GM03348 (cell line): ENCODE measurements around the gene ACOD1.
"Not testable (repeated sequence)": the region's sequence is repeated elsewhere in the genome, so short reads cannot be mapped to it uniquely, and the experiment has no call there.

ENCODE experiments used
- DNase-seq: peaks from one replicate; pipeline ENCODE4 v3.0.0; 2012; ENCODE audit warnings: low spot score

The ACOD1 gene

DNA sequence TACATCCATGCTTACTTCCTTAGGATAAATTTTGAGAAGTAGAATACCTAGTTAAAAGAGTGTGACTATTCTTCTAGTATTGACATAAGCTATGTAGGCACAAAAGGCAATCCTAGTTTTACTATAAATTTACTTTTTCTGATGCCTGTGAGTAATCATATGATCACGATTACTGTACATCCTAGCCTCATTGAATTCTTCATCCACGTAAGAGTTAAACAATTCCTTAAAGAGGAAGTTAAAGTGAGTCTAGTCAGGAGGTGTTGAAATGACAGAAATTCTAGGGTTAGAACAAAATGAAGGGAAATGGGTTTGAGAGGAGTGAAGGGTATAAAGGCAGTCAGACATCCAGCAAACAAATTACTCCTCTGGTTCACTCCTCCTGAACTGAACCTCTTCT is at the start of gene ACOD1:
TSS of gene ACOD1 (plus strand) at position 363 of the 400 bp plus-strand sequence. CDS start 48 bp downstream, outside the sequence.
- no peak for DNase-seq

DNA sequence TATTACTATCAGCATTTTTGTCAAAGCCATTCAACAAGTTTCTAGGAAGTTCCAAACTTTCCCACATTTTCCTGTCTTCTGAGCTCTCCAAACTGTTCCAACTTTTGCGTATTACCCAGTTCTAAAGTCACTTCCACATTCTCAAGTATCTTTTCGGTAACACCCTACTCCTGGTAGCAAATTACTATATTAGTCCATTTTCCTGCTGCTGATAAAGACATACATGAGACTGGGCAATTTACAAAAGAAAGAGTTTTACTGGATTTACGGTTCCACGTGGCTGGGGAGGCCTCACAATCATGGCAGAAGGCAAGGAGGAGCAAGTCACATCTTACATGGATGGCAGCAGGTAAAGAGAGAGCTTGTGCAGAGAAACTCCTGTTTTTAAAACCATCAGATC is 49.2 kb upstream of the ACOD1 start:
- DNase-seq, result not testable (repeated sequence)

DNA sequence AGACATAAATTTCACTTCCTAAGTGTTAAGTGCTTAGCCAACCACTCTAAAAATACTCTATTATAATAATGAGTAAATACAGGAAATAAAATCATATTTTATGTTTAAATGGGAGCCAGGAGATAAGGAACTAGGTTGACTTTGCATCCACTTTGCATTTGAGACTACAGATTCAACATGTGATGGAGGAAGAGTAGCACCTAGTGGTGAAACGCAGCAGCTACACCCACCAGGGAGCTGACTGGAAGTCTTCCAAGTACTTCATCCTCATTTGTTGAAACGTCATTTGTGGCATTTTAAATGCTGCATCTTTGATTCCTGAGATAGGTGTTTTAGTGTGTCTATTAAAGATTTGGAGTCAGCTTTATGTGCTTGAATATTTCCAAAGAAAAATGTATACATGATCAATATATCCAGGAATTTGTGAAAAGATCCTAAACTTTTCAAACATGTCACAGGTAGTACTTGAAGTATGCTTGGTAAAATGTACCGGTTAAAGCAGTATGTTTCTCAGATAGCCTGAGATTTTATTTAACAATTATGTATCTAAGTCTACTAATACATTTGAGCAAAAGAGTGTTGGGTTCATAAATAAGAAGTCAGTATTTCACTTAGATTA is 44.7 kb upstream of the ACOD1 start:
- peak; percentile 81 for DNase-seq

DNA sequence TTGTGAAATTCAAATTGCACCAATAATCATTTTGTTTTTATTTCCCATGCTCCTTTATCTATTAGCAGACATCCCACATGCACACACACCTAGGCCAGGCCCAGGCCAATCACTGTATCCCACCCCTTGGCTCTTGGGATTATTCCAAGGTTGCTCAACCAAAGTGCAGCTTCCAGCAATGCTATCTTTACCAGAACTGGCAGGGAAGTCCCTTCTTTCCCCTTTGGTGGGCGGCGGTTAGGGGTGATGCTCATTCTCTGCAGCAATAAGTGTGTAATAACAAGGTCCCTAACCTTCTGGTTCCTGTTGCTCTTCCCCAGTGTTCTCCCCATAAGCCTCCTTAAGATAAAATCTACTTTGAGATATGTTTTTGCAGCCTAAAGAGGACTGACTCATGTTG is 43.8 kb upstream of the ACOD1 start:
- no peak for DNase-seq

DNA sequence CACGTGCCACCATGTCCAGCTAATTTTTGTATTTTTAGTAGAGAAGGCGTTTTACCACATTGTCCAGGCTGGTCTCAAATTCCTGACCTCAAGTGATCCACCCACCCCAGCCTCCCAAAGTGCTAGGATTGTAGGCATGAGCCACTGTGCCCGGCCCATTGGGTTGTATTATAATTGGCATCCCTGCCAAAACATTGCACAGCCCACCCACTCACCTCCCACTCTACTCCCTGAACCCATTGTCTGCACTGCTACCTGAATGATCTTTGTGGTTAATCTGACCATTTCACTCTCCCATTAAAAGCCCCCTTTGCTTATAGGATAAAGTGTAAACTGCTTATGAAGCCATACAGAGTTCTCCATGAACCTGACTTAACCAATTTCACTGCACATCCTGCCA is 35.8 kb upstream of the ACOD1 start:
- no peak for DNase-seq

DNA sequence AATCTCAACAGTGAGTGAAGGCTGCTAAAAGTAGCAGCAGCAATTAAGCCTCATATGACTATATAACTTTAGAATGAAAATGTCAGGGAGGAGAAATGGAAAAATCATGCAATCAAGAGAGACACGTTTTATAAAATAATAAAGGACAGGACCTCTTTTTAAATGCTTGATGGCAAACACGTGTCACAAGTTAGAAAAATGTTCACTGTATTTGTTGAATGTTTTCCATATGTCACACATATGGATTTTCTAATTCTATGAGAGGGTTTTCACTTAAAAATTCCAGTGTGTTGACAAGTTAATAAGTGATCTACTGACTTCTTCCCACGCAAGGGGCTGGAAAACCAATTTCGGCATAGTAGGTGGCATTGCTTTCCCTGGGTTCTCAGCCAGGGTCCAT is 34.4 kb upstream of the ACOD1 start:
- no peak for DNase-seq

DNA sequence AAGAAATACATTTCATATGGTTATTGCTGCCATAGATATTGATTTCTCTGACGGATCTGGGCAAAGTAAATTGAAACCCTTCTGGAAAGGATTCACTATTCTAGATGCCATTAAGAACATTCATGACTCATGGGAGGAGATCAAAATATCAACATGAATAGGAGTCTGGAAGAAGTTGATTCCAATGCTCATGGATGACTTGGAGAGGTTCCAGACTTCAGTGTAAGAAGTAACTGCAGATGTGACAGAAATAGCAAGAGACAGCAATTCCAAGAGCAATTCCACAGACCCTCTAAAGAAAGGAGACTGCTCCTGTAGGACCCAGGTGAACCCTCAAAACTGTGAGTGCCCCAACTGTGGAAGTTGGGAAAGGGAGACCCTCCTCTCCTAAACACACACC is 31.2 kb upstream of the ACOD1 start:
- DNase-seq, result no peak

DNA sequence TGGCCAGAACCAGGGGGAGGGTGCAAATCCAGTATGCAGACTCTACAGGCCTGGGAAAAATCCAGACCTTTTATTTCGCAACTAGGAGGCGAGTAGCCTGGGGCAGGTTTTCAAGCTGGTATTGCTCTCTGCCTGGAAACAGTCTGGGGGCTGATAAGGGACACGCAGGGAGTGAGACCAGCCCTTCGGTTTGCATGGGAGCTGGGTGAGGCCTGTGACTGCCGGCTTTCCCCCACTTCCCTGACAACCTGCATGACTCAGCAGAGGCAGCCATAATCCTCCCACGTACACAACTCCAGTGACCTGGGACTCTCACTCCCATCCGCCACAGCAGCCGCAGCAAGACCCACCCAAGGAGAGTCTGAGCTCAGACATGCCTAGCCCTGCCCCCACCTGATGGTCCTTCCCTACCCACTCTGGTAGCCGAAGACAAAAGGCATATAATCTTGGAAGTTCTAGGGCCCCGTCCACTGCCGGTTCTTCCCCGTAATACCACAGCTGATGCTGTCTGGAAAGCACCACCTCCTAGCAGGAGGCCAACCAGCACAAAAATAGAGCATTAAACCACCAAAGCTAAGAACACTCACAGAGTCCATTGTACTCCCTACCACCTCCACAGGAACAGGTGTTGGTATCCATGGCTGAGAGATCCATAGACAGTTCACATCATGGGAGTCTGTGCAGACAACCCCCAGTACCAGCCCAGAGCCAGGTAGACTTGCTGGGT is 30.4 kb upstream of the ACOD1 start:
- DNase-seq, result peak; percentile 44

DNA sequence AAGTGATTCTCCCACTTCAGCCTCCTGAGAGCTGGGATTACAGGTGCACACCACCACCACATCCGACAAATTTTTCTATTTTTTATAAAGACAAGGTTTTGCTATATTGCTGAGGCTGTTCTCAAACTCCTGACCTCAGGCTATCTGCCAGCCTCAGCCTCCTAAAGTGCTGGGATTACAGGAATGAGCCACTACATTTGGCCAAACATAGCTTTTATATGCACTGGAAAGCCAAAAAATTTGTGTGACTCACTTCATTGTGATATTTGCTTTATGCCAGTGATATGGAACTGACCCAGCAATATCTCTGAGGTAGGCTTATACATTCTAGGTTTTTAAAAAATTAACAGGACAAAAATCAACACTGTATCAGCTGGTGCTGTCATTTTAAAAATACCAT is 26.8 kb upstream of the ACOD1 start:
- no peak for DNase-seq

DNA sequence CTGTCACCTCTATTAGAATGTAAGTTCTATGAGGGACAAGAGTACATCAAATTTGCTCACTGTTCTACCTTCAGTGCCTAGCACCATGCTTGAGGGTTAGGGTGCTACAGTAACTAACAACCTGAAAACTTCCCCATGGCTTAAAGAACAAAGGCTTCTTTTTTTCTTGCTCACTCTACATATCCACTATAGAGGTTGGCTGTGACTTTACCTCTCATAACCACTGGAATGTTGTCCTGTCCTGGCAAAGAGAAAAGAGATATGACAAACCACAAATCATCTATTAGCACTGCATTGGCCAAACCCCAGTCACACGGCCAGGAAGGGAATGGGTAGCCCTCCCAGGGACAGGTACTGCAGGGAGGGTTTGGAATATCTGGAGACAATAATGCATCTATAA is 23.2 kb upstream of the ACOD1 start:
- no peak for DNase-seq

DNA sequence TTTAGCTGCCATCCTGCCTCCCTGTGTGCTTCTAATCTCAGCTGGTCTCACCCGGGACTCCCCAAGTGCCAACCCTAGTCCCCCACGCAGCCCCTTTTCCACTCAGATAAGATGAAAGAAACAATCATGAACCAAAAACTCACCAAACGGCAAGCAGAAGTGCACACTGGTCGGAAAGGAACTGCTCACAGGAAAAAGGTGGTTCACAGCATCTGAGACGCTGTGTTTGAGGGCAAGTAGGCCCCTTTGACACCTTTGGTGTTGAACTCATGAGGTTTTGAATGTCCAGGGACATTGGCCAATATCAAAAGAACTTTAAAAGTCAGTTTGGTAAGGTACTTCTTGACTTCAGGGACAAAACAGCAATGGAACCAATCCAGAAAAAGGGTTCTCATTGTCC is 20.4 kb upstream of the ACOD1 start:
- no peak for DNase-seq

DNA sequence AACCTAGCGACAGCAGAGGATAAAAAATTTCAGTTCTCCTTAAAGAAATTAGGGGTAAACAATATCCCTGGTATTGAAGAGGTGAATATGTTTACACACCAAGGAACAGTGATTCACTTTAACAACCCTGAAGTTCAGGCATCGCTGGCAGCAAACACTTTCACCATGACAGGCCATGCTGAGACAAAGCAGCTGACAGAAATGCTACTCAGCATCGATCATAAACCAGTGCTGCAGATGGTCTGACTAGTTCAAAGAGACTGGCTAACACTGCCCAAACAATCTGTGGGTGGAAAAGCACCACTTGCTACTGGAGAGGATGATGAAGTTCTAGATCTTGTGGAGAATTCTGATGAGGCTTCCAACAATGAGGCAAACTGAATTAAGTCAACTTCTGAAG is 19.9 kb upstream of the ACOD1 start:
- DNase-seq, result no peak

DNA sequence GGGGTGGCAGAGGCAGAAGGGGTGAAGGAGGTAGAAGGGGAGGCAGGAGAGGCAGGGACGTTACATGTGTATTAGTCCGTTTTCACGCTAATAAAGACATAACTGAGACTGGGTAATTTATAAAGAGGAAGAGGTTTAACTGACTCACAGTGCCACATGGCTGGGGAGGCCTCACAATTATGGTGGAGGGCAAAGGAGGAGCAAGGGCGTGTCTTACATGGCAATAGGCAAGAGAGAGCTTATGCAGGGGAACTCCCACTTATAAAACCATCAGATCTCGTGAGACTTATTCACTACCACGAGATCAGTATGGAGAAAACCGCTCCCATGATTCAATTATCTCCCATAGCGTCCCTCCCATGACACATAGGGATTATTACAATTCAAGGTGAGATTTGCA is 19.0 kb upstream of the ACOD1 start:
- no peak for DNase-seq

DNA sequence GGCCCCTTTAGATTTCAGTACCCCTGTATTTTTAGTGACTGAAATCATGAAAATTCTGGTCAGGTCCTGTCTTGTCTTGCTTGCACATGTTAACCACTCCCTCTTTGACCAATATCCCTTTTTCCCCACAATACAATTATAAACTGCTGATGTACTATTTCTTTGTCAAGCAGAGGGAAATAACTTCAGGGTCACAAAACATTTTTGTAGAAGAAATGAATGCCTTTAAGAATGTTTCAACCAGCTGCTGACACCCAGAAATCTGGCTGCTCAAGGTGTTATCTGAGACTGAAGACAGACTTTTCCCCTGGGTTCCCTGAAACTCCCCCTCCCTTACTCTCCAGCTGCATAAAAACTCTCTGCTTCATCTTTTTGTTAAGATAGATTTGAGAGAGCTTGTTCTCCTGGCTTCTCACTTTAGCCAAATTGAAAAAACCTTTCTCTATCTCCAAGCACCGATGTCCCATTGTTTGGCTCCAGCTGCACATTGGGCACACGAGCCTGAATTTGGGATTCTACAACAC is 18.4 kb upstream of the ACOD1 start:
- DNase-seq, result no peak

DNA sequence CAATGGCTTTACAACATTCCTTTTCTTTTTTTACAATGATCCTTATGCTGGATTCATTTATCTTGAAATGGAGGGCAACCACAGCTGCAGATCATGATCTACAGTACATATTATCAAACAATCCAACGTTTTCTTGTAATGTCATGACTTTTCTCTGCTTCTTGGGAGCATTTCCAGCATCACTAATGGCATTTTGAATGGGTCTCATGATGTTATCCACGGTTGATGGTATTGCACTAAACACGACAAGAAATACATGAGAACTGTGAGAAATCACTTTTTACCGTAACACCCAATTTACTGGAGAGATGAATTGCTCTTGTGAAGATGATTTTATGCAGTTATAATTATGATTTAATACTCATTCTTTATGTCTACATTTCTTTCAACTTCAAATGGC is 16.2 kb upstream of the ACOD1 start:
- DNase-seq, result no peak

DNA sequence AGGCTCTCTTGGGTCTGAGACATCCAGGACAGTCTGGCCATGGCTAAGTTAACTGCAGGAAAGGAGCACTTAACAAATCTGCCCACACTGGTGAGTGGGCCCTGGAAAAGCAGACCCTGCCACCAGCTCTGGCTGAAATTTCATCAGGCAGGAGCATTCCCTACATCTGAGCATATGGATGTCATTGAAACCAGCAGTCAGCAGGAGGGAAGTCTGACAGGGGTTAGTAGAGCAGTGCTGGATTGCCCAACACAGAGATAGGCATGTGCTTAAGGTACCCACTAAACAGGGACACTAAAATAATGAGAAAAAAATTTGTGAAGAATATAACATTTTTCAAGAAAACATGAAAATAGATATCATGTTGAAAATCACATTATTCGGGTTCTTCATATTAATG is 13.6 kb upstream of the ACOD1 start:
- peak; percentile 9 for DNase-seq

DNA sequence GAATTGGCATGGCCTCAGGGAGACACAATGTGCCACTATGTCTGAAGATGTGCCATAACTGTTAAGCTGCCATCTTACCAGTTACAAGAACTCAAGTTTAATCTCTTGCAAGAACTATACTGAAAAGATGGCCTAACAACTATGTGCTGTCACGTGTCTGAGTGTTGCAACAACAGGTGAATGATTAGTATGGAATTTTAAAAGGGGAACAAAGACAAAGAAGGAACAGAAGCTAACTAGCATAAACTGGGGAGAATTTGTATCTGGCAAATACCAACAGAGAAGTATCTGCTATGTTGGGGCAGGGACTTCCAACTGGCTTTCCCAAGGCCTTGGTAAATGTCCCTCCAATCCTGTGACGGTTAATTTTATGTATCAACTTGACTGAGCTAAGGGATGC is 11.5 kb upstream of the ACOD1 start:
- DNase-seq, result no peak

DNA sequence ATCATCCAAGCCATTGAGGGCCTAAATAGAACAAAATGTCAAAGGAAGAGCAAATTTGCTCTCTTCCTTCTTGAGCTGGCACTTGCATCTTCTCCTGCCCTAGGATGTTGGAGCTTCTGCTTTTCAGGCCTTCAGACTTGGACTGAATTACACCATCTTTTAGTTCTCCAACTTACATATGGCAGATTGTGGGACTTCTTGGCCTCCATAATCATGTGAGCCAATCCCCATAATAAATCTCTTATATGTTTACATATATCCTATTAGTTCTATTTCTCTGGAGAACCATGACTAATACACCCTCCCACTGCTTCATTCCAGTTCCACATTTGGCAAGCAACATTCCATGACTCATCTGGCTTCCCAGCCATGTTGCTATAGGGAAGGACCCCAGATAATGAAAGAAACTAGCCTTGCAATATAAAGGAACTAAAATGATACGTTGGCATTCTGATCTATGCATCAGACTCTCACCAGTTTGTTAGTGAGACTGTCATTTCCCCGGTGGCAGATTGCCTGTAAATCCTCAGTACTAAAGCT is 11.0 kb upstream of the ACOD1 start:
- DNase-seq, result peak; percentile 80

DNA sequence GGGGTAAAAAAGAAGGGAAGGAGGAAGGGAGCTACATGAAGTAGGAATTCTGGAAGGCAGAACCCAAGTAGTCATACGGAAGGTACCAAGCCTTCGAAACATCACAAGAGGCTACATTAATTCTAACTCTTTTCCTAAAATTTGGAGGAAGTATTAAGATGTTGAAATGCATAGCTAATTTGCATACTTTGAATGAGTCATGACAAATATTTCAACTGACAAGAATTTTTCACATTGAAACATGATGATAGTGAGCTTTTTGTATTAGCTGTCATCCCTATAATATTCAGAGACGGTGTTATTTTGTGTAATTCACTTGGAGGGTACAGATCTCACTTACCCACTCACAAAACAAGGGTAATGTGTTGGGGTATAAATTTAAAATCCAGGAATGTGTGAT is 9.1 kb upstream of the ACOD1 start:
- DNase-seq, result peak; percentile 56

DNA sequence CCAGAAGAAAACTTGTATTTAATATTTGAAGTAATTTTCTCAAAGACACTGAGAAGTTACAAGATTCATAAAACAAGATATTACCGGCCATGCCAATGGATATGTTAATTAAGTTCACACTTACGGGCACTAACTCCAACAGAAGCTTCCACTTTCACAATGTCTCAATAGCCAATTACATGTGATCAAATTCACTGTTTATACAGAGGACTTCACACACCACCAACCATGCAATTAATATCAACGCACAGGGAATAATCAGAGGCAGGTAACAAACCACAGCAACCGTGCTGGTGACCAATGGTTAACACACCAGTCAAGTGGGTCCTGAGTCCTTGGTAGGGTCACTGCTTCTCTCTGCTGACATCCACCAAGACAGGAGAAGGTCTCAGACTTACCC is 5.9 kb upstream of the ACOD1 start:
- no peak for DNase-seq

DNA sequence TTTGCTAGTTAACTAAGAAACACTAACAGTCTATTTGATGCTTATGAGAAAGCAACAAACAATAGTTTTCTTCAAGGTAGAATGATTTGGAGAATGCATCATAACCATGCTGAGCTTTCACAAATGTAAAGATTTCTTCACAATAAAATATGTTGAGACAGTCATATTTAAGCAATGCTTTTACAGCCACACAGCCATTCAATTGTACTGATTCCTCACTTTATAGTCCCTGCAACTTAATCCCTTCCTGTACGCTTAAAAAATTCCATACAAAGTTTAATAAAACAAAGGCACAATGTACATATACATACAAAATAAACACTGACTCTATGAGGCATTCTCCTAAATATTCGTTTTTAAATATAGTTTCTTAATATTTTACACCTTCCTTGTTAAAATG is 4.7 kb upstream of the ACOD1 start:
- DNase-seq, result no peak

DNA sequence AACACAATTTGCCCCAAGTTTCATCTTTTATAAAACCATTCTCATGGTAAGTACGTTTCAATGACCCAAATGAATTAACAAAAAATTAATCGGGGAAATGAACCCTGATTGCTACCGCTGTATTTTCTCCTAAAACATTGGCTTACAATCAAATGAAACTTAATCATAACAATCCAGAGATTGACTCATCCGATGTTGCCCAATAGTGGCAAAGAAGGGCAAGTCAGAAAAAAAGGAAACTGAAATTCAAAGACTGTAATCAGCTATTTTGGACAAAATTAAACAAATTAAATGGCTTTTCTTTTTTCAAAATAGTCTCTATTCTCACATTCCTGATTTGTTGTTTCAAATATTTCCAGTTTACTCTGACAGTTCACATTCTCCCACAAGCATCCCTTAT is 3.9 kb upstream of the ACOD1 start:
- peak; percentile 62 for DNase-seq

DNA sequence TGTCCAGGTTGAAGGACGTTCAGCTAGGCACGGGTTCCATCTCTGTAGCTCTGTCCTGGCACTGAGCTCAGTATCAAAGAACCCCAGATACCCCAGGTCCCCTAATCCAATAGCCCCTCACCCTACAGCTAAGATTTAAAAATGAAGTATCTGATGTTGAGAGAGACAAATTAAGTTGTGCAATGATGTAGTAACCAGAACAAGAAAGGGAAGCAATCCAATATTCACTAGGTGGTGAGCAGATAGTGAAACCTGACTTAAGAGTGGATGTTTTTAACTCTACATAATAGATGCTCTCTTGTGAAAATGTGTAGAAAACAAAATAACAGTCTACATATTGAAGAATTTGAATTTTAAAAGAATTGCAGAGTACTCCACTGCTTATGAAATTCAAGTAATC is 1.8 kb downstream of the ACOD1 start:
- no peak for DNase-seq

DNA sequence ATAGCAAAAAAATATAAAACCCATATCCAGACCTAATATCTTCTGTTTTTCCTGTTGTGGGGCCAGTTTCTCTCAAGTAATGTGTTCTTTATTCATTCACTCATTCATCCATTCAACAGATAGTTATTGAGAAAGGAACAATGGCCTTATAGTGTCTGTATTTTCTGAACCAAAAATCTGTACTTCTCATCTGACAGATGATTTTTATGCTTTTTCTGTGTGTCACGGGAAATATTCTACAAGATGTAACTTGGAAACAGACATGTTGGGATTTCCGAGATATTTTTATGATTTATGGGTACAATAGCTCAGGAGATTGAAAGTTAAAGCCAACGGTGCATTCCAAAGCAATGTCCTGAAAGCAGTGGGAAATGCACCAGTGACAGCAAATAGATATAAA is 5.7 kb downstream of the ACOD1 start:
- DNase-seq, result no peak
